Suprapubic skin (tissue), 4 donors: ENCODE measurements around the gene TRPV6. TPM values are rescaled to one million over a fixed set of nuclear protein-coding genes. Genes with fewer than 3 reads are reported as not detected.

ENCODE experiments used
- DNase-seq, 2 donors: peaks; one replicate each; pipeline ENCODE4 v3.0.0-alpha.2; 2019; ENCODE audit warnings: low spot score in 2 of 2
- H3K27ac ChIP-seq: fragments of 200-600 bp; sonication (generic); one replicate; pipeline ENCODE4 v1.5.1; 2019
- H3K27me3 ChIP-seq: fragments of 200-600 bp; sonication (generic); one replicate; pipeline ENCODE4 v1.5.1; 2019
- H3K36me3 ChIP-seq: fragments of 200-600 bp; sonication (generic); one replicate; pipeline ENCODE4 v1.5.1; 2019
- H3K4me1 ChIP-seq: fragments of 200-600 bp; sonication (generic); one replicate; pipeline ENCODE4 v1.5.1; 2019
- H3K4me3 ChIP-seq: fragments of 200-600 bp; sonication (generic); one replicate; pipeline ENCODE4 v1.5.1; 2019; ENCODE audit warnings: mild to moderate bottlenecking
- H3K9me3 ChIP-seq: fragments of 200-600 bp; sonication (generic); one replicate; pipeline ENCODE4 v1.5.1; 2019
- CTCF ChIP-seq, 2 donors: fragments of 200-600 bp in 1 of 2; fragments of 450-650 bp in 1 of 2; sonication (generic) in 1 of 2; IDR thresholded peaks; one replicate each; pipeline ENCODE4 v1.5.1; 2016 to 2019; ENCODE audit warnings: antibody characterized with exemption in 2 of 2, mild to moderate bottlenecking in 1 of 2, moderate library complexity in 1 of 2
- EP300 ChIP-seq: sonication (generic); formaldehyde crosslinking; IDR thresholded peaks from one replicate; pipeline ENCODE4 v1.6.1; 2017; ENCODE audit warnings: antibody characterized with exemption
- POLR2A ChIP-seq, 2 donors: fragments of 450-650 bp; IDR thresholded peaks; one replicate each; pipeline ENCODE4 v1.6.1; 2017; ENCODE audit warnings: antibody characterized with exemption in 2 of 2, mild to moderate bottlenecking in 2 of 2, moderate library complexity in 2 of 2
- POLR2AphosphoS5 ChIP-seq, 3 donors: sonication (generic); formaldehyde crosslinking; IDR thresholded peaks; one replicate each; pipeline ENCODE4 v1.6.1; 2017; ENCODE audit warnings: antibody characterized with exemption in 3 of 3
- WGBS: methylation state at CpG from one replicate; pipeline ENCODE4 v1.1.5; 2018; 5-methylcytosine and 5-hydroxymethylcytosine counted together
- total RNA-seq, 4 donors: library from RNA; depleted of rRNA; stranded (reverse); fragments of >200 nt; gene quantifications; one replicate each; pipeline ENCODE4 v1.1.0, GENCODE V29; 2016

The TRPV6 gene
- total RNA-seq, 4 donors from 2014 or later: 7.5 to 34.8 (median 15.0) TPM

GRCh38 chr7:142874837-142875236, 10.7 kb downstream of the TRPV6 start:
- 95% methylated on average over 6 of the region's 6 CpGs for WGBS
- Histone ChIP-seq H3K4me1 (no peaks in the 10 kb centered on the region), H3K36me3 (peaks cover 22% of the 10 kb centered on the region), H3K27ac (no peak overlapping the region), H3K9me3 (no peaks in the 10 kb centered on the region), H3K4me3 (no peak overlapping the region), H3K27me3 (peaks cover 4% of the 10 kb centered on the region)
- no peak for TF ChIP-seq CTCF (IDR thresholded peaks at IDR 0.05)
- no peak for TF ChIP-seq POLR2AphosphoS5 (IDR thresholded peaks at IDR 0.05)
- TF ChIP-seq POLR2A (IDR thresholded peaks at IDR 0.05): no peak
- TF ChIP-seq EP300: no peak
- peak in 1 of 2 donors; percentile 38 for DNase-seq

GRCh38 chr7:142874409-142874808, 11.1 kb downstream of the TRPV6 start:
- Histone ChIP-seq H3K4me1 (no peaks in the 10 kb centered on the region), H3K27me3 (peaks cover 4% of the 10 kb centered on the region), H3K27ac (no peak overlapping the region), H3K4me3 (no peak overlapping the region), H3K36me3 (peaks cover 25% of the 10 kb centered on the region), H3K9me3 (no peaks in the 10 kb centered on the region)
- peak in 1 of 2 donors; percentile 56 for DNase-seq
- no peak for TF ChIP-seq POLR2A (IDR thresholded peaks at IDR 0.05)
- TF ChIP-seq CTCF (IDR thresholded peaks at IDR 0.05): no peak
- TF ChIP-seq EP300: no peak
- no peak for TF ChIP-seq POLR2AphosphoS5 (IDR thresholded peaks at IDR 0.05)
- 84% methylated on average over 7 of the region's 7 CpGs for WGBS

- no peak overlapping the region for H3K4me3 ChIP-seq
- peaks cover 4% of the 10 kb centered on the region for H3K27me3 ChIP-seq
- peak in 1 of 2 donors; percentile 45 for DNase-seq
- 82% methylated on average over 5 of the region's 5 CpGs for WGBS
- no peak overlapping the region for H3K27ac ChIP-seq
- TF ChIP-seq POLR2A (IDR thresholded peaks at IDR 0.05) (no peak), POLR2AphosphoS5 (IDR thresholded peaks at IDR 0.05) (no peak), CTCF (IDR thresholded peaks at IDR 0.05) (no peak), EP300 (no peak)
- H3K4me1 ChIP-seq: no peaks in the 10 kb centered on the region
- H3K9me3 ChIP-seq: no peaks in the 10 kb centered on the region
- H3K36me3 ChIP-seq: peaks cover 25% of the 10 kb centered on the region
Measured at GRCh38 chr7:142873871-142874270, 11.7 kb downstream of the TRPV6 start.

GRCh38 chr7:142873281-142873784, 12.2 kb downstream of the TRPV6 start:
- Histone ChIP-seq H3K4me1 (no peaks in the 10 kb centered on the region), H3K36me3 (peaks cover 29% of the 10 kb centered on the region)
- 75% methylated on average over 11 of the region's 11 CpGs for WGBS

More at GRCh38 chr7:142873281-142873784, 12.2 kb downstream of the TRPV6 start:
- Histone ChIP-seq H3K27ac (no peak overlapping the region), H3K27me3 (peaks cover 4% of the 10 kb centered on the region), H3K4me3 (no peak overlapping the region), H3K9me3 (no peaks in the 10 kb centered on the region)
- DNase-seq: peak in 1 of 2 donors; percentile 66
- no peak for TF ChIP-seq POLR2A (IDR thresholded peaks at IDR 0.05)
- TF ChIP-seq EP300: no peak
- TF ChIP-seq CTCF (IDR thresholded peaks at IDR 0.05): peak in 1 of 2 donors; percentile 54
